ENCODE data around the gene SOCS1.

The SOCS1 gene

GRCh38 chr16:11259655-11260595, 3.9 kb upstream of the SOCS1 start:
- DNase-seq (ENCODE audit: low spot score) = no peak

- no peak for DNase-seq (ENCODE audit: low spot score)
Observed at GRCh38 chr16:11258553-11259492, 2.8 kb upstream of the SOCS1 start.

DNA sequence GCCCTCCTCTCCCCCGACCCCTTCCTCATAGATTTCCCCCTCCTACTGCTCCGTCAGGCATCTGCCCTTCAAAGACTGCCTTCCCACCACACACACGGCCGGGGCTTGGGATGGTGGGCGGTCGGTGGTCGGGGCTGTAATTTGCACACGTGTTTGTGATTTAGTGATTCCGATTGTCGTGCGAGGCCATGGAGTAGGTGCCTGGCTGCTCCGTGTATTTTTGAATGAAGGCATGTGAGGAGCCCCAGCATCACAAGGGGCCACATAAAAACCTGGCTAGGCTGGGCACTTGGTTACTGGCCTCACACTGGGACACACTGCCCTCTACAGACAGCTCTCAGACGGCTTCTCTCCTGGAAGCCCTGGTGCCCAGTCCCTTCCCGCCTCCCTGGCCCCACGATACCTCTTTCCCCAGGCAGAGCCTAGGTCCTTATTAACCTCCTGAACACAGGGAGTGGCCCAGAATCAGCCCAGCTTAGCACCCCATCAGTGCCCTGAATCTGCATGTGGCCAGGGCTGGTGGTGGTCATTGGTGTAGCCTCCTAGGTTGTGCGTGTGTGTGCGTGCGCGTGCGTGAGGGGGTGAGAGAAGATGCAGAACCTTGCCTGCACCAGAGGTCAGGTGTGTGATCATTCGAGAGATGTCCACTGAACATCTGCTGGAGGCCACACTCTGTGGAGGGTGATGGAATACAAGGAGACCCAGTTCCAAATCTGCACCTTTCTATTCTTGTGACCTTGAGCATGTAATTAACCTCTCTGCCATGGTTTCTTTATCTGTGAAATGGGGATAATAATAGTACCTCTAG, 1.3 kb upstream of the SOCS1 start:
- DNase-seq (ENCODE audit: low spot score) = peak; percentile 77

- DNase-seq (ENCODE audit: low spot score) = peak; percentile 63
Observed at GRCh38 chr16:11256661-11257130, 692 bp upstream of the SOCS1 start.

- peak; percentile 65 for DNase-seq (ENCODE audit: low spot score)
Observed at GRCh38 chr16:11254913-11255736, 879 bp downstream of the SOCS1 start.

GRCh38 chr16:11253995-11254912, 1.8 kb downstream of the SOCS1 start:
- no peak for DNase-seq (ENCODE audit: low spot score)

DNA sequence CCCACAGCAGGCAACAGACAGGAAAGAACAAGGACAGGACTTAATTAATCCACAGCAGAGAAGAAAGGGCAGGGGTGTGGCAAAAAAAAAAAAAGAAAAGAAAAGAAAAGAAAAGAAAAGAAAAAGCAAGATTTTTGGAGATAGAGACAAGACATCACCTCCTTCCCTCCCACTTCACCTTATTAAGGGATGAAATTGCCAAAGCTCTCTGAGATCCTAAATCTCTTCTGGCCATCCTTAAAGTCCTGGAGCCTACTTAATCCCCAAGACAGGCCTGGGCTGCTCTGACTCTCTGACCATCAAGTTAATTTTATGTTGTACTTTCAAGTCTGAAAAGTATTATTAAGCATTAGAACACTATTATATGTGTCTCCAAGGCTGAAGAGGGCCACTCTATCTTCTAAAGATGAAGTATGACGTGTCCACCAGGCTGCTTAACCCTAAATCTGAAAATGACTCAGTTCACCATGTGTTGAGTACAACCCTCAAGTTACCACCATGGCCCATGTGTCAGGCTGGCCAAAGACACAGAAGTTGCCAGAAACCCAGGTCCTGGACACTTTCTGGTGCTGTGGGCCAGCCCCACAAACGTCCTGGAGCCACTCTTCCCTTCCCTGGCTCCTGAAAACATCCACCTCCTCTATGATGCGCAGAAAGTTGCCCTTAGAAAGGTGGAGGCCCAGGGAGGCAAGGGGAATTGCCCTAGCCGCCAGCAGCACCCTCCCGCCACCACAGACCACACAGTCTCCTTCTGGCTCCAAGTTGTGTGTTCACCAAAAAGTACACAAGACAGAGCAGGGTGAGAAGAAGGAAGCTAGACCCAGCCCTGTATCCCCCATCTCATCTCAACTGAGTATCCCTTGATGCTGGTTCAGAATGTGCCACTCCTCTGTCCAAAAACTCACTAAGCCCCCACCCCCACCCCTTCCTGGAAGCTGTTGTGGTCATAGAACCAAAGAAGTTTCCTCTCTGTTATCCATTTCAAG, 2.7 kb downstream of the SOCS1 start:
- no peak for DNase-seq (ENCODE audit: low spot score)

DNA sequence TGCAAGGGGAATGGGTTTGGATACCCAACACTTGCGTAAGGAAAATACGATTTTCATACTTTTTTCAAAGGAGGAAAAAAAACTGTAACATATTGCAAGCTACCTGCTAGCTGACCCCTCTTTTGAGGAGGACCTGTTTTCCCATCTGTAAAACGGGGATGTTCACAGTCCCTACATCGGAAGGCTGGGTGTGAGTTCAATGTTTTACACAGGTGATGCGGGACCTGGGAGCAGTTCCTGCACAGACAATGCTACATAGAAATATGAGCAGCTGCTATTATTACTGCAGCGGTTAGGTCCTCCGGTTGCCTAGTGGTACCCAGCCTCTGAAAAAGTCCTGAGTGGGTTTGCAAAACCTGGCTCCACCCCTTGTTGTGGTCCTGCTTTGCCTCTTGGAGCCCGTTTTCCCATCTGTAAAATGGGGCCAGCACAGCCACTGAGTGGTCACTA, 3.5 kb downstream of the SOCS1 start:
- DNase-seq (ENCODE audit: low spot score) = no peak

DNA sequence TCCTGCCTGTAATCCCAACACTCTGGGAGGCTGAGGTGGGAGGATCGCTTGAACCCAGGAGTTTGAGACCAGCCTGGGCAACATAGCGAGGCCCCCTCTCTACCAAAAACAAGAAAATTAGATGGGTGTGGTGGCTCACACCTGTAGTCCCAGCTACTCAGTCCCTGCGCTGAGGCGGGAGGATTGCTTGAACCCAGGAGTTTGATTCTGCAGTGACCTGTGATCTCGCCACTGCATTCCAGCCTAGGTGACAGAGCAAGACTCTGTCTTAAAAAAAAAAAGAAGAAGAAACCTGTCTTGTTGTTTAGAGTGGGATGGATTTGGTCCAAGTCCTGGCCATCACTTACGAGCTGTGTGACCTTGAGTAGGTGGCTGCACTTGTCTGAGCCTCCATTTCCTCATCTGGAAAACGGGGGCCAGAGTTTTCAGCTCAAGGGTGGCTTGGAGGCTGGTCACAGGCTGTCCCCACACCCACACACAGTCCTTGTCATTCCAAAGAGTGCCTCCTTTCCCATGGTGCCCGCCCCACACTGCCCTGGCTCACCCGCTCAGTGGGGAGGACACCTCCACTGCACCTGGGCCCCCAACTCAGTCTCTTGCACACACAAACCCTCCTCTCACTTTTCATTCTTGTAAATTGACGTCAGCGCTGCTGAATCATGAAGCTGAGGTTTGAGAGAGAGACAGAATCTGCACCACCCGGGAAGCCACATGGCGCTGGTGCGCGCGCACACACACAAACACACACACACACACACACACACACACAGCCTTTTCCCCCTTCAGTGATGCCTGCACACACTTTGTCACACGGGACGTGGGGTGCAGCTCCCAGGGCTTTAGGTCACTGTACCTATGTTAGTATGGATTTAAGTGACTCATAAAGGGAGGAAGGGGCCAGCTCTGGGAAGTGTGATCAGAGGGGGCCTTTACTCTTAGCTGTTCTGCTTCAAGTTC, 4.2 kb downstream of the SOCS1 start:
- DNase-seq (ENCODE audit: low spot score) = no peak

GRCh38 chr16:11250786-11251524, 5.0 kb downstream of the SOCS1 start:
- no peak for DNase-seq (ENCODE audit: low spot score)

- DNase-seq (ENCODE audit: low spot score) = no peak
Observed at GRCh38 chr16:11250091-11250785, 5.8 kb downstream of the SOCS1 start.

- no peak for DNase-seq (ENCODE audit: low spot score)
Observed at GRCh38 chr16:11249233-11250061, 6.6 kb downstream of the SOCS1 start.

DNA sequence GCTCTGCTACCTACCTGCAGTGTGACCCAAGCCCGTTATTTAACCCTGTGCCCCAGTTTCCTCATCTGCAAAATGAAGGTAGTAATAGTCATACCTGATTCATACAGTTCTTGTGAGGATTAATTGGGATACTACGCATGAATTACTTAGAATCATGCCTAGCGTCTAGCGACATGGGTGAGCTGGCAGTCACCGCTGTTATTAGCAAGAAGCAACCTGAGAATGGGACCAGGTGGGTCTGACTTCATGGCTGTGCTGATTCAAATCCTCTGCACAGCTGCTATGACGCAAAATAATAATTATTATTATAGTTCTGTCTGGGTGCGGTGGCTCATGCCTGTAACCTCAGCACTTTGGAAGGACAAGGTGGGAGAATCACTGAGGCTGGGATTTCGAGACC, 7.9 kb downstream of the SOCS1 start:
- DNase-seq (ENCODE audit: low spot score) = no peak

GRCh38 chr16:11245988-11246387, 10.0 kb downstream of the SOCS1 start:
- DNase-seq (ENCODE audit: low spot score) = no peak

DNA sequence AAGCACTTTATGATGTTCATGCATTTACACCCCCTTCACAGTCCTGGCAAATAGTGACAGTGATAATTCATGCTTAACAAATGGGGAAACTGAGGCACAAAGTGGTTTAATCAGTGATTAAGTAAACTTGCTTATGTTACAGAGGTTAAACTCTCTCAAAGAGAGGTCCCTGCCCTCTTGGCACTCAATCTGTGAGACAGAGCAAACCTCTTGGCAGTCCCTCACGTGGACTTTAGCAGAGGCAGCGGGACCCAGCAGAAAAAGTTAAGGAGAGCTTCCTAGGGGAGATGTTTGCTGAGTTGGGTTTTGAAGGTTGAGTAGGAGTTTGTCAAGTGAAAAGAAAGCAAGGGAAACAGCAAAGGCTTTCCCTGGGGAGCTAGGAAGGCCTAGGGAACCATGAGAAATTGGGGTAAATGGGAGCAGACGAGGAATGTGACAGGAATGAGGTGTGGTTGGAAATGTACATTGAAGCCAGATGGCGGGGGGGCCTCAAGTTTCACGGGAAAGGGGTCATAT, 10.7 kb downstream of the SOCS1 start:
- no peak for DNase-seq (ENCODE audit: low spot score)
